GM12891 (cell line): ENCODE results near the gene ATN1.
A peak's percentile ranks its signal among the peaks of the same experiment; 100 is the strongest.

Experiments used
- DNase-seq: peaks from one replicate; pipeline ENCODE4 v3.0.0; 2011; ENCODE audit warnings: low spot score; ENCODE audit not compliant: insufficient read length
- FAIRE-seq: peaks from 2 replicates; lab custom pipeline; 2011; peaks lifted over from hg19 to GRCh38; lab: Jason Lieb, UNC
- PAX5 ChIP-seq: IDR thresholded peaks from 2 replicates; pipeline ENCODE4 v1.6.1; 2011; ENCODE audit warnings: low read length, moderate library complexity, mild to moderate bottlenecking; ENCODE audit not compliant: insufficient read depth, severe bottlenecking
- POLR2A ChIP-seq: IDR thresholded peaks from 2 replicates; pipeline ENCODE4 v1.6.1; 2011; ENCODE audit warnings: low read depth, low read length, control low read depth
- POLR2AphosphoS5 ChIP-seq: IDR thresholded peaks from 2 replicates; pipeline ENCODE4 v1.6.1; 2011; ENCODE audit warnings: low read depth, low read length, control low read depth
- POU2F2 ChIP-seq: IDR thresholded peaks from 2 replicates; pipeline ENCODE4 v1.6.1; 2011; ENCODE audit warnings: low read depth, mild to moderate bottlenecking, control low read depth, low read length, moderate library complexity
- SPI1 ChIP-seq: IDR thresholded peaks from 2 replicates; pipeline ENCODE4 v1.6.1; 2011; ENCODE audit warnings: low read depth, low read length, control low read depth
- TAF1 ChIP-seq: IDR thresholded peaks from 2 replicates; pipeline ENCODE4 v1.6.1; 2011; ENCODE audit warnings: low read depth, low read length, control low read depth

Gene ATN1

DNA sequence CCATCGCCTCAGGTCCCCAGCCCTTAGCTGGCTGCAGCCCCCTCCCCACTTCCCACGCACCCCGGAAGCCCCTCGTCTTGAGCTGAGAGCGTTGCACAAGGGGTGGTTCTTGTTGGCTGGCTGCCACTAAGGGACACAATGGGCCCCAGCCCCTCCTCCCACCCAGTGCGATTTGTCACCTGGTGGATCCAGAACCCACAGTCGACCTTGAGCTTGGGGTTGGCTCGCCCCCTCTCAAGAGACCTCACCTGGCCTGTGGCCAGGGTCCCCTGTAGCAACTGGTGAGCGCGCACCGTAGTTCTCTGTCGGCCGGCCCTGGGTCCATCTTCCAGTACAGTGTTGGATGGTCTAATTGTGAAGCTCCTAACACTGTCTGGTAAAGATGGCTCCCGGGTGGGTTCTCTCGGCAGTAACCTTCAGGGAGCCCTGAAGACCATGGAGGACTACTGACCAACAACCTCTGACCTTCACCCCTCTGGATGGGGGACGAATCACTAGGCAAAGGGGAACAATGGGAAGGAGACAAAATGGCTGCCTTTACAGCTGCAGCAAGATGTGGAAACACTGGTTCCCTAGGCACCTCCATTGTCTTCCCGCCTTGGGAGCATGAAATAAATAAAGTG is 36.1 kb downstream of the ATN1 start:
- TF ChIP-seq SPI1 (no peak), POU2F2 (no peak), POLR2AphosphoS5 (0 out of 2 replicates have a peak, but pooled peaks have one; percentile 15)
- DNase-seq (no peak), FAIRE-seq (no peak)

GRCh38 chr12:6964605-6965025 is 36.9 kb downstream of the ATN1 start:
- FAIRE-seq (no peak), DNase-seq (no peak)
- TF ChIP-seq PAX5, result no peak
- TF ChIP-seq TAF1, result no peak
- TF ChIP-seq POLR2A, result no peak
- TF ChIP-seq POLR2AphosphoS5, result peak; percentile 25; the same call in 1 of the 2 replicates
- TF ChIP-seq POU2F2, result no peak
- TF ChIP-seq SPI1, result no peak

DNA sequence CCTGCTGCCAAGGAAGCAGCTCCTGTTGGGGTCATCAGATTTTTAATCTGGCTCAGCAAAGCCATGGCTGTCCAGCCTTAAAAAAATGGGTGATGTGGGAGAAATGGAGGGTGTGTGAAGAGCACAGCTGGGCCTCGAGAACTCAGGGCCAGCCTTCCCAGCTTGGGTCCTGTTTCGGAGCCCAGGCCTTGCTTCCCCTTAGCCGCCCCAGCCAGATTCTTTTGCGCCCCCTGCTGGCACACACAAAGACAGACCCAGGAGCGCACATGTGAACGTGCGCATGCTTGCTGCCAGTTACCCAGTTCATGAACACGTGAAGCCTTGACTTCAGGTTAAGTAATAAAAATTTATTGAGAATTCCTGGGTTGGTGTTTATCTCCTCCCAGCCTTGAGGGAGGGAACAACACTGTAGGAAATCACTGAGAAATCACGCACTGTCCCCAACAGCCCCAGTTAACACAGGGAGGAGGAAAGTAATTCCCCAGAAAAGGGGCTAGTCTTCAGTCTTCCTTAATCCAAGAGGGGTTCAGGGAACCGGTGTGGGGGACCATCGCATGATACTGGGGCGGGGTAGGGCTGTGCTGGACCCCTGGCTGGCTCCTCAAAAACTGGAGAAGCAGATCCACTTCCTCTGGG is 37.4 kb downstream of the ATN1 start:
- FAIRE-seq (peak; percentile 87), DNase-seq (peak; percentile 82)
- TF ChIP-seq POLR2A (0 out of 2 replicates have a peak, but pooled peaks have one; percentile 24), POLR2AphosphoS5 (peak; percentile 17; the same call in 1 of the 2 replicates), PAX5 (no peak)

DNA sequence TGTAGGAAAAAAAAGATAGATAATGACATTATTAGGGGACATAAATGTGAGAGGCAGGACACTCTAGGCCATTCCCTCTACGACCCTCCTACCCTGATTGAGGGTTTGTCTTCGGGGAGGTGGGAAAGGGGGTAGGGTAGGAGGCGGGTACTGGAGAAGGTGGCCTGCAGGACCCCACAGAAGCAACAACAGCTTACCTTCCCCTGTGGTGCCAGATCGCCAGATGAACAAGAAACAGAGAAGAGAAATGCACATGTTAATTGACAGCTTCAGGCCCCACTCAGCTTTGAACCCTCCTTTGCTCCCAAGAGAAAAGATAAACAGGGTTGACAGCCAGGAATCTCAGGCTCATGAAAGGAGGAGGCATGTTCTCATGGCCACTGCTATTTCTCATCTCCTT is 38.0 kb downstream of the ATN1 start:
- DNase-seq (no peak), FAIRE-seq (no peak)

DNA sequence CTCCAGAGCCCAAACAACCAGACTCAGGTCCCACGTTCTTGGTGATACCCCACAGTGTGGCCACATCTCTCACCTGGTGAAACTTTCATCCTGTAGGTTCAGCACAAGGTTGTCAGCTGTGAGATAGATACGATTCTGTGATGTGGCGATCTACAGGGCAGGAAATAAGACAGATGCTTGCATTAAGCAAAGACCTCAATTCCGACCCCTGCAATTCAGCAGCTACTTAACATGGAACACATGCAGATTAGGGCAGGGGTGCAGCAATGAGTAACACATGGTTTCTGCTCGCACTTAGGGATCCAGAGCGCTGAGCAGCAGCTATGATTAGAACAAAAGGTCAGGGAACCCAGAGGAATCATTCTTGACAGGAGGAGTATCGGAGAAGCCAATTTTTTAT is 38.6 kb downstream of the ATN1 start:
- DNase-seq (no peak), FAIRE-seq (no peak)
- TF ChIP-seq SPI1, result no peak
- TF ChIP-seq POU2F2, result no peak
- TF ChIP-seq PAX5, result no peak
- TF ChIP-seq POLR2A, result no peak
- TF ChIP-seq TAF1, result no peak
- TF ChIP-seq POLR2AphosphoS5, result no peak

More for the DNA sequence above, 38.0 kb downstream of the ATN1 start:
- no peak for TF ChIP-seq POLR2A
- no peak for TF ChIP-seq POLR2AphosphoS5
- no peak for TF ChIP-seq SPI1
- no peak for TF ChIP-seq POU2F2
- TF ChIP-seq PAX5, result no peak
- TF ChIP-seq TAF1, result no peak

DNA sequence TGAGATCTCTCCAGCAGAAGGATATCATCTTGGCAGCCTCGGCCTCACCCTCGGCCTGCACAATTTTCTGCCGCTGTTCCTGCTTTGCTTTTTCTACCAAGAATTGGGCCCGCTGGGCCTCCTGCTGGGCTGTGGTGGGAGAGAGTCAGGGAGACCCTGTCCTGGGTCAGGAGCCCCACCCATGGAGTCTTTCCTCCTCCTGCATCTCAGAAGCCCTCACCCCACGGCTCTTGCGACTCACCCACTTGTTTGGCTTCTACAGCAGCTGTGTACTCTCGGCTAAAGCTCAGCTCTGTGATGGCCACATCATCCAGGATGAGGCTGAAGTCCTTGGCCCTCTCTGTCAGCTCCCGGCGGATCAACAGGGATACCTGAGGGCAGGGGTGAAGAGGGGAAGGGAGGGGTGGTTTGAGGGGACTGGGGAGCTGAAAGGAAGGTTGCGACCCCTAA is 39.9 kb downstream of the ATN1 start:
- no peak for DNase-seq
- no peak for FAIRE-seq
- TF ChIP-seq POU2F2 (no peak), PAX5 (no peak), POLR2A (no peak)

DNA sequence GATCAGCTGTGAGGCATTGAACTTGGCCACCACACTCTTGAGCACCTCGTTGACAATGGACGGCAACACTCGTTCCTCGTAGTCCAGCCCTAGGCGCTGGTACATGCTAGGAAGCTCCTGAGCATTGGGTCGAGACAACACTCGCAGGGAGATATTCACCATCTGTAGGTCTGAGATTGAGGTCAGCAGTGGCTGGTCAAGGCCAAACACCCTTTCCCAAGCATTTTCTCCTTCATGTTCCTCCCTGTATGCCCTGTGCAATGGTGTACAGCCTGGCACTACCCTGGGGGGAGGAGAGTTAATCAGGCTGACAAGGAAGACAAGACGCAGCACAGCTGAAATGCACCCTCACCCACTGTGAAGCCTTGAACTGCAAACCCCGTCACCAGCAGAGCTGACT is 40.7 kb downstream of the ATN1 start:
- TF ChIP-seq PAX5 (no peak), POLR2AphosphoS5 (0 out of 2 replicates have a peak, but pooled peaks have one; percentile 12), TAF1 (no peak), POLR2A (0 out of 2 replicates have a peak, but pooled peaks have one; percentile 6), POU2F2 (no peak), SPI1 (no peak)
- FAIRE-seq, result no peak
- DNase-seq, result no peak

- TF ChIP-seq PAX5 (no peak), POU2F2 (no peak; the same call in 1 of the 2 replicates), POLR2AphosphoS5 (peak; percentile 16; the same call in 1 of the 2 replicates), TAF1 (0 out of 2 replicates have a peak, but pooled peaks have one; percentile 4), SPI1 (no peak), POLR2A (0 out of 2 replicates have a peak, but pooled peaks have one; percentile 24)
- DNase-seq (no peak), FAIRE-seq (peak; percentile 13)
Measured at GRCh38 chr12:6970096-6970527, 42.4 kb downstream of the ATN1 start.

- DNase-seq (no peak), FAIRE-seq (no peak)
- TF ChIP-seq POLR2AphosphoS5, result no peak
- no peak for TF ChIP-seq PAX5
- no peak for TF ChIP-seq POLR2A
- no peak for TF ChIP-seq TAF1
Measured at GRCh38 chr12:6974180-6974579, 46.4 kb downstream of the ATN1 start.
